Right lobe of liver (tissue), 4 donors: ENCODE results near the gene TCAP.
"Not testable (repeated sequence)": the region's sequence is repeated elsewhere in the genome, so short reads cannot be mapped to it uniquely, and the experiment has no call there.

Source experiments
- CTCF ChIP-seq, 4 donors: fragments of 200-600 bp in 3 of 4; fragments of 450-650 bp in 1 of 4; IDR thresholded peaks; one replicate each; pipeline versions ENCODE4 v1.5.1 to v1.8.0; 2016 to 2022; ENCODE audit warnings: antibody characterized with exemption in 4 of 4, mild to moderate bottlenecking in 2 of 4
- POLR2A ChIP-seq: fragments of 450-650 bp; IDR thresholded peaks from one replicate; pipeline ENCODE4 v1.6.1; 2017; ENCODE audit warnings: antibody characterized with exemption, mild to moderate bottlenecking
- donor health status: DM: no; HTN: no; CAD: no.
- donor health status: DM: no; HTN: no; CAD: no.
- donor health status: DM: no; HTN: yes; CAD: no.

GRCh38 chr17:39699157-39699817, 34.1 kb downstream of the TCAP start:
- TF ChIP-seq CTCF (IDR thresholded peaks at IDR 0.05); POLR2A: not testable (repeated sequence)
